Stimulated activated CD4-positive, alpha-beta T cell treated with anti-CD3 and anti-CD28 coated beads, Interleukin-15, amount 100 ng/mL, for 1 hour (primary cell): ENCODE measurements around the gene NRG3.

Experiments used
- DNase-seq, 2 donors: peaks; one replicate each; pipeline ENCODE4 v3.0.0-alpha.2; 2020; ENCODE audit warnings: low read depth in 1 of 2, low spot score in 1 of 2

The NRG3 gene

GRCh38 chr10:82208726-82209125 is 333.7 kb downstream of the NRG3 start:
- no peak for DNase-seq

GRCh38 chr10:82210331-82210730 is 335.3 kb downstream of the NRG3 start:
- no peak for DNase-seq

- DNase-seq, result no peak
Observed at GRCh38 chr10:82211346-82211745, 336.4 kb downstream of the NRG3 start.

GRCh38 chr10:82212753-82213152 is 337.8 kb downstream of the NRG3 start:
- no peak for DNase-seq

- DNase-seq, result no peak
Observed at GRCh38 chr10:82213784-82214183, 338.8 kb downstream of the NRG3 start.

GRCh38 chr10:82221056-82221455 is 346.1 kb downstream of the NRG3 start:
- DNase-seq, result no peak

GRCh38 chr10:82221601-82222149 is 346.7 kb downstream of the NRG3 start:
- no peak for DNase-seq

GRCh38 chr10:82228701-82229100 is 353.7 kb downstream of the NRG3 start:
- no peak for DNase-seq

- DNase-seq, result no peak
Observed at GRCh38 chr10:82234173-82234572, 359.2 kb downstream of the NRG3 start.

GRCh38 chr10:82236084-82236731 is 361.2 kb downstream of the NRG3 start:
- DNase-seq, result no peak

- no peak for DNase-seq
Observed at GRCh38 chr10:82238291-82238690, 363.3 kb downstream of the NRG3 start.

- no peak for DNase-seq
Observed at GRCh38 chr10:82240408-82240807, 365.4 kb downstream of the NRG3 start.

GRCh38 chr10:82242778-82243177 is 367.8 kb downstream of the NRG3 start:
- DNase-seq, result no peak

GRCh38 chr10:82245157-82245556 is 370.2 kb downstream of the NRG3 start:
- DNase-seq, result no peak

- DNase-seq, result no peak
Observed at GRCh38 chr10:82245906-82246560, 371.0 kb downstream of the NRG3 start.

GRCh38 chr10:82249141-82249540 is 374.1 kb downstream of the NRG3 start:
- no peak for DNase-seq

GRCh38 chr10:82251222-82251906 is 376.4 kb downstream of the NRG3 start:
- no peak for DNase-seq

- DNase-seq, result no peak
Observed at GRCh38 chr10:82252081-82252480, 377.1 kb downstream of the NRG3 start.

GRCh38 chr10:82254237-82254636 is 379.2 kb downstream of the NRG3 start:
- DNase-seq, result no peak

- no peak for DNase-seq
Observed at GRCh38 chr10:82256275-82256674, 381.3 kb downstream of the NRG3 start.

- DNase-seq, result no peak
Observed at GRCh38 chr10:82266438-82266837, 391.4 kb downstream of the NRG3 start.

- no peak for DNase-seq
Observed at GRCh38 chr10:82267014-82267413, 392.0 kb downstream of the NRG3 start.
